ENCODE data around the gene CALU.

The CALU gene

GRCh38 chr7:128747327-128748079, 8.3 kb downstream of the CALU start:
- H3K27ac ChIP-seq, result peak overlapping the region; percentile 8; the same call in 1 of the 2 replicates
- TF ChIP-seq CTCF (conservative IDR thresholded peaks at IDR 0.05) (no peak), ZFX (IDR thresholded peaks at IDR 0.05) (no peak)

- TF ChIP-seq ZFX (IDR thresholded peaks at IDR 0.05), result no peak
- TF ChIP-seq CTCF (conservative IDR thresholded peaks at IDR 0.05), result no peak
These were observed 13.1 kb downstream of the CALU start for GRCh38 chr7:128752251-128752650.

GRCh38 chr7:128755075-128755818, 16.1 kb downstream of the CALU start:
- H3K27ac ChIP-seq, result no peak overlapping the region
- TF ChIP-seq CTCF (conservative IDR thresholded peaks at IDR 0.05) (no peak), ZFX (IDR thresholded peaks at IDR 0.05) (no peak)

More at GRCh38 chr7:128752251-128752650, 13.1 kb downstream of the CALU start:
- no peak overlapping the region for H3K27ac ChIP-seq

- no peak for TF ChIP-seq CTCF (conservative IDR thresholded peaks at IDR 0.05)
- no peak for TF ChIP-seq ZFX (IDR thresholded peaks at IDR 0.05)
- H3K27ac ChIP-seq, result no peak overlapping the region
These were observed 16.8 kb downstream of the CALU start for GRCh38 chr7:128755819-128756476.

- TF ChIP-seq CTCF (conservative IDR thresholded peaks at IDR 0.05), result no peak
- TF ChIP-seq ZFX (IDR thresholded peaks at IDR 0.05), result no peak
- H3K27ac ChIP-seq, result no peak overlapping the region
These were observed 18.0 kb downstream of the CALU start for GRCh38 chr7:128757203-128757602.

- TF ChIP-seq ZFX (IDR thresholded peaks at IDR 0.05) (no peak), CTCF (conservative IDR thresholded peaks at IDR 0.05) (no peak)
- no peak overlapping the region for H3K27ac ChIP-seq
These were observed 19.4 kb downstream of the CALU start for GRCh38 chr7:128758553-128758952.

- no peak overlapping the region for H3K27ac ChIP-seq
- TF ChIP-seq CTCF (conservative IDR thresholded peaks at IDR 0.05) (no peak), ZFX (IDR thresholded peaks at IDR 0.05) (no peak)
These were observed 20.1 kb downstream of the CALU start for GRCh38 chr7:128759242-128759641.
